ENCODE results near the gene NF1.
"Not testable (repeated sequence)": the region's sequence is repeated elsewhere in the genome, so short reads cannot be mapped to it uniquely, and the experiment has no call there.

Gene NF1

DNA sequence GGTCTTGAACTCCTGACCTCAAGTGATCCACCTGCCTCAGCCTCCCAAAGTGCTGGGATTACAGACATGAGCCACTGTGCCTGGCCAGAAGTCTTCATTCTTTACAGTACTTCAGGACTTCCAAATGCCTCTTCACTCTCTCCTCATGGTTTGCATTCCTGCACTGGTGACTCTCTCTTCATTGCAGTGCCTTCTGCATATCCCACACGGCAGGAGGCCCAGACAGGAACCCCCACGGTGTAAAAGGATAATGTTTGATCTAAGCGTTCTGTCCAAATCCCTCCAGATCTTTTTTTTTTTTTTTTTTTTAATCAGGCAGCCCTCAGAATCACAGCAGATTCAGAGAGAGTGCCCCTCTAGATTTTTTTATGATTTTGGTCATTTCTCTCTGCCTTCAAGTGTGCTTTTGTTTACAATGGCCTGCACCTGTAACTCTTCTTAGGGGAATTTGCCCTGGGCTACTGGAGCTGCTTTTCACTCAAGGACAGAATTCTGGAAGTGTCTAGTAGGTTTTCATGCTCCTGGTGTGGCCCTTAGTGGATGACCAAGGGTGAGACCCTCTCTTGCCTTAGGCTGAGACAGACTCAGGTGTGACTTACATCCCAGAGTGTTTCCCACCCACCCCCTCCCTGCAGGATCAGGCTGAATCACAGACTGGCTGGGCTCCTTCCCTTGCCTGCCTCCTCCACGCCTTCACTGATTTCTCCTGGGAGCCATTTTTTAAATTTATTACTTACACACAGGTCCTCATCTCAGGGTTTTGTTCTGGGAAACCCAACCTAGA lies 19.8 kb upstream of the NF1 start:
- no peak for DNase-seq (ENCODE audit: low read depth in 2 of 3, low spot score in 1 of 3)

DNA sequence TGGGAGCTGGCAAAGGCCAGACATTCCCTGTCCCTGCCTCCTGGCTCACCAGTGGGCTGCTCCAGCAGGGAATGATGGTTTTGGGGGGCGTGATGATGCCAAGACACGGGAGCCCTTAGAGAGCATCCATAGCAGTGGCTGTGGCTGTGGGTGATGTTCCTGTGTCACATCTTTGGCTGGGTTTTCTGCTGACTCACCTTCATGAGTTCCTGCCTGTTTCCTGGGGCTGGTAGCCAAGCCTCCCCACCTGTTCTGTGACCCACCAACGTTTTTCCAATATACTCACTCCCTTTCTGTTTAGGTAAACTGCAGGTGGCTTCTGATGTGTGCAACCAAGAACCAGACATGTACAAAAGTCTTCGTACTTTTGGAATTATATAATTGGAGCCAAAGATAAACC lies 16.5 kb upstream of the NF1 start:
- DNase-seq (ENCODE audit: low read depth in 2 of 3, low spot score in 1 of 3): no peak

DNA sequence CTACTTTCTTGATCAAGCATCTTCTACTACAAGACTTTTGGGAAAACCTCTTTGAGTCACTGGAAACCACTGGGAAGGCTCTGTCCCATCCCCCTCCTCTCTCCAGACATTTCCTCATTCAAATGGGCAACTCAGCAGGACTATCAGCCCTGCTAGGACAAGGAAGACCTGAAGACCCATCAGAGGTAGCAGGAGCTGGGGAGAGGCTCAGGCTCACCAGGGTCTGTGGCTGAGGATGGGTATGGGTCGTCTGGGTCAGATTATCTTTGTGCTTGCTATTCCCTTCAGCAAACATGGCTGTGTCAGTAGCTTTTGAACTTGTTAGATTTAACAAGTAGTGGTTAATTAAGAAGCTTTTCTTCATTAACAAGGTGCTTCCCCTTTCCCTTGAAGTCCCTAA lies 15.0 kb upstream of the NF1 start:
- DNase-seq (ENCODE audit: low read depth in 2 of 3, low spot score in 1 of 3): no peak

DNA sequence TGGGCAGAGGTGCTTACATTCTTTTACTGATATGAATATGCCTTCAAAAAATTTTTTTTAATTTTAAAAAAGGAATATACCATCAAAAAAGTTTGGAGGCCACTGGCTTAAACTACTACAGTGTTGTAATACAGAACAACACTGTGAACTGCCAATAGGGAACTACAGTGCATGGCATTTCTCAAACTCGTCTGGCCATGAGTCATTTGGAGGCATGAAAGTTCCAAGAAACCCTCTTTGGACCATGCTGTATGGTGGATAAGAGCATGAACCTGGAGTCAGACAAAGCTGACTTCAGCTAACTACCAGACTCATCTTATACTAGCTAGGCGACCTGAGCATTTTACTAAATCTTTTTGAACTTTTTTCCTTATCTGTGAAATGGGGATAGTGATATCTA lies 9.2 kb upstream of the NF1 start:
- no peak for DNase-seq (ENCODE audit: low read depth in 2 of 3, low spot score in 1 of 3)

- no peak for DNase-seq (ENCODE audit: low read depth in 2 of 3, low spot score in 1 of 3)
These were observed 5.3 kb upstream of the NF1 start for GRCh38 chr17:31089471-31089870.

GRCh38 chr17:31090650-31091049 lies 4.1 kb upstream of the NF1 start:
- DNase-seq (ENCODE audit: low read depth in 2 of 3, low spot score in 1 of 3): not testable (repeated sequence)

DNA sequence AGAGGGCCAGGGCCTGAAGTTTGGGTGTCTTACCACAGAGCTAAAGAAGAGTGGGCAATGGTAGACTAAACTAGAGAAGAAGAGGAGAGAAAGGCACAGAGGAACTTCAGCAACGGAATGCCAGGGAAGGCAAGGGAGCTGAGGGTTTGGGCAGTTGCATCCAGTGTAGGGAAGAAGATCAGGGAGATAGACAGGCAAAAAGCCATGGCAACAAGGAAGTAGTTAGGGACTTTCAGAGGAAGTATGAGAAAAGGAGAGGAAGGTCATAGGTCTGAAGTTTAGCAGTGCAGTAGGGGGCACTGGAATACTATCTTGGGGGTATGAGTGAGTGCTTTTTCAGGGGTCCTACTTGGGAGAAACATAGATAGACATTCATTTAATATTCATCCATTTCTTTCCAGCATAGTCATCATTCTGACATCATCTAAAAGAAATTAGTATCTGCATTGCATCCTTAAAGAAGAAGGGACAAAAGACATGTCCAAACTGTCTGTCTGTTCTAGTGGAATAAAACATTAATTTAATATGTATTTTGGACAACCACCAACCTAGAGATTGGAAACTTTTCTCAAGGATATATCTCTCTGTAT lies 2.2 kb upstream of the NF1 start:
- DNase-seq (ENCODE audit: low read depth in 2 of 3, low spot score in 1 of 3): no peak

DNA sequence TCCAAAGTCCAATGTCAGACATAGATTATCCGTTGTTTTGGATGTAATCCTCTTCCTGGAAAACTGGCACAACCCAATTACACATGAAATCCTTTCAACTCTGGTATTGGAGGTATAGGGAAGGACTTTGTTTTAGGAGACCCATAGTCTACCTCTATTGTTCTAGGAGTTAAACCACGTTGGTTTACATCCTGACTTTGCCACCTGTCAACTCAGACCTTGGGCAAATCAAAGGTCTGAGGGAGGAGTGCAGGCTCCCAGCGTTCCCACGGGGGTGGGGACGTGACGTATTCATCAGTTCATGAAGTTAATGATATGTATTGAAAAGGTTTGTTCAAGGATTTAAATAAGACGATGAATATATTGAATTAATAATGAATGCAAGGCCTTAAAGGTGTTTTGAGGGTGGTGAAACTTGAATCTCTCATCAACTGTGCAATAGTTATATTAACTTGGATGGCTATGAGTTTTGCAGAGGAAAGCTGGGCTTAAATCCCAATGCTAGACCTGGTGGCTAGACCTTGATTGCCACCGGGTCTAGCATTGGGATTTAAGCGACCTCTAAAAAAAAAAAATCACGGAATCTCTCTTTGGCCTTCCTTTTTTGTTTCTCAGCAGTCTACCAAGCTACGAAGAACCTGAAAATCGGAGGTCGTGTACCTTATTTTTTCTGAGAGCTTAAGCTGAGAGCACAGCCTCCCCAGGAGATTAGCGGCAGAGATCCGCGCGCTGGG lies 744 bp upstream of the NF1 start:
- no peak for DNase-seq (ENCODE audit: low read depth in 2 of 3, low spot score in 1 of 3)

DNA sequence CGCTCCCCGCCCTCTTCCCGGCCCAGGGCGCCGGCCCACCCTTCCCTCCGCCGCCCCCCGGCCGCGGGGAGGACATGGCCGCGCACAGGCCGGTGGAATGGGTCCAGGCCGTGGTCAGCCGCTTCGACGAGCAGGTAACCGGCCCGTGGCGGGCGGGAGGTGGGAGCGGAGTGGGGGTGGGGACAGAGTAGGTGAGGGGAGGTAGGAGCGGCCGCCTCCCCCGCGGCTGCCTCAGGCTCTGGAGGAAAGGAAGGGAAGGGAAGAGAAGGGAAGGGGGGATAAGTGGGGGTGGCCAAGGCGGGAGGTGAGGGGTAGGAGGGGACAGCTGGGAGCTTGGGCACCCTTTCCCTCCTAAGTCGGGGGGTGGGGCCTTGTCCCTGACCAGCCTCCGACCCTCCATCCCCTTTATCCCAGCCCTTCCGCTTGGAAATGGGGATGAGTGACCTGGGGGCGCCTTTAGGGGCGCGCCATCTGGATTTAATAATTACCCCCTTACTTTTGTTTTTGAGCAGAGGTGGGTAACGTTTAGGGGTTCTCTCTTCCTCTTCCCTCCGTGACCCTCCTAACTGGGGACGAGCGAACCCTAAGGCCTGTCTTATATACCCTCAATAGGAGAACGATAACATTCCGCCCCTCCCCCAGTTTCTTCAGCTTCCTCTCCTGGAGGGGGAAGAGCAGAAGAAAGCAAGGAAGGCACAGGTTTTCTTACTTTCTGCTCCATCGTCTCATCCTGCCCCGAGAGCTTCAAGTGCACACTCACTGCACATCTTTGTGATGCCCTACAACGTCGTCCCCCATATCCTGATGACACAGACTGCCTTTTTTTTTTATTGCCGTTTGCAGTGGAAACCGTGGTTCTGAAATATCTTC lies 694 bp downstream of the NF1 start:
- peak in 1 of 3 donors; percentile 17 for DNase-seq (ENCODE audit: low read depth in 2 of 3, low spot score in 1 of 3)

DNA sequence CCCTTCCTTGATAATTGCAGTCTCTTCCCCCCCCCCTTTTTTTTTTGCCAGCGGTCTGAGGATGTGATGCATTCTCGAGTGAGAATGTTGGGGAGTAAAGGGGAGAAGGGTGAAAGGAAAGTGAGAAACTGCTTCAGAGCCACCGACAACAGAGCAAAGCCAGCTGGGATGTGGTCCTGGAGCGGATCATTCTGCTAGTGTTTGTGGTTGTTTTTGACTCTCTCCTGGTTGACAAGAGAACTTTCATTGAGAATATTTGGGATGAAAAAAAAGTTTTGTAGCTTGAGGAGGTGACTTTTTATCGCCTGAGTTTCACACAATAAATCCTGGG lies 1.3 kb downstream of the NF1 start:
- DNase-seq (ENCODE audit: low read depth in 2 of 3, low spot score in 1 of 3): no peak

GRCh38 chr17:31099016-31099415 lies 4.2 kb downstream of the NF1 start:
- DNase-seq (ENCODE audit: low read depth in 2 of 3, low spot score in 1 of 3): no peak

DNA sequence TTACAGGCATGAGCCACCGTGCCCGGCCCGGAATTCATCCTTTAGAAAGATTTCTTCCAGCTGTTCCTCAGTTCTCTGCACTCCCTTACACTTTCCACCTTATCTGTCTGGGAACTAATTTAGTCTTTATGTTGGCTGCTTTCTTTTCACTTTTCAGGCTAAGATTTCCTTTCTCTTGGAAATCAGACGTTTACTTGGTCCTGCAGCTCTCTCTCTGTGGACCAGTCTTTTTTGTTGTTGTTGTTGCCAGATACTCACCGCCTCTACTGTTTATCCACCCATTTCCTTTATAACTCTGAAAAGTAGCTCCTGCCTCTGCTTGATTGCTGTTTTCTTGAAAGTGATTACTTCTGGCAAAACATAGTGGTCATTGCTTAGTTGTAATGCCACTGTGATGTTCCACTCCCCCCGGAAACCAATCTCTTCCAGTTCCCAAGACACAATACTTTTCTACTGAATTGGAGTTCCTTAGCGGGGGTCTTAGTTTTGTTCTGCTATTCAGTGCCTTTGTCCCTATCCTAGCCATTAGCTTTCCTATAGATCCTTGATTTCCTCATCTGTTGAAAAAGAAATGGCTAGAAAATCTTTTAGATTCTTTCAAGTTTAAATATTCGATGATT lies 6.2 kb downstream of the NF1 start:
- no peak for DNase-seq (ENCODE audit: low read depth in 2 of 3, low spot score in 1 of 3)

DNA sequence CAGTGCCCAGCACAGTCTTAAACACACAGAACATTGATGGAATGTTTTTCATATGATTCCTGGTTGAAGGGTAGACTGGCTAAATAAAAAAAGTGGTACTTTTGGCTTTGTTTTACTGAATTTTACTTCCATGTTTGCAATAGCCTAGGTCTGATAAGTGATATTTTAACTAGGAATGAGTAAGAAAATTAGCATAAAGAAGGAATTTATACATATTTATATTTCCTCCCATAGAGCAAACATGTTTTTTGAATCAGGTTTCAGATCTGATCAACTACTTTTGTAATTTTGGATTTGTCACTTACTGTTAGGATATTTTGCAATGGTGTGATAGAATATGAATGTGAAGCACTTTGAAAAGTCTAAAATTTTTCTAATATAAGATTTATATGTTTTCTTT lies 7.2 kb downstream of the NF1 start:
- DNase-seq (ENCODE audit: low read depth in 2 of 3, low spot score in 1 of 3): no peak

DNA sequence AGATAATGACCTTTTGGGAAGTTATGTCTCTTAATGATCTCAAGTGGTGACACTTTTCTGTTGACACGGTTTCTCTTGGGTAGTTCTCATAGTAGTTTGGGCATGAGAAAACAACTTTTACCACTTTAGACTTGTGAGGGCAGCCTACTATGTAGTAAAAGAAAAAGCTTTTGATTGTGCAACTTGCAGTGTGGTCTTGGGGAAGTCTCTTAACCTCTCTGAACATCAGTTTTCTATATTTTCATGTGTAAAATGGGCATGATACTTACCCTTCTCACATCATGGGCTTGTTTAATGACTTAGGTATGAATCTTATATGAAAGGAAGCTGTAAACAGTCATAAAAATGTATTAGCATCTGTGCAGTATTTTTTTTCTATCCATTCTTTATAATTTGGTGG lies 11.2 kb downstream of the NF1 start:
- DNase-seq (ENCODE audit: low read depth in 2 of 3, low spot score in 1 of 3): no peak

GRCh38 chr17:31111183-31111582 lies 16.4 kb downstream of the NF1 start:
- no peak for DNase-seq (ENCODE audit: low read depth in 2 of 3, low spot score in 1 of 3)

GRCh38 chr17:31112001-31112661 lies 17.4 kb downstream of the NF1 start:
- no peak for DNase-seq (ENCODE audit: low read depth in 2 of 3, low spot score in 1 of 3)

DNA sequence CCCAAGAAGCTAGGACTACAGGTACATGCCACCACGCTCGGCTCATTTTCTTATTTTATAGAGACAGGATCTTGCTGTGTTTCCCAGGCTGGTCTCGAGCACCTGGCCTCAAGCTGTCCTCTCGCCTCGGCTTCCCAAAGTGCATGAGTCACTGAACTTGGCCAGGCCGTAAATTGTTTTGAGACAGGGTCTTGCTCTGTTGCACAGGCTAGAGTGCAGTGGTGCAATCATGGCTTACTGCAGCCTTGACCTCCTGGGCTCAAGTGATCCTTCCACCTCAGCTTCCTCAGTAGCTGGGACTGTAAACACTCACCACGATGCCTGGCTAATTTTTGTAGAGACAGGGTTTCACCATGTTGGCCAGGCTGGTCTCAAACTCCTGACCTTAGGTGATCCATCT lies 18.6 kb downstream of the NF1 start:
- not testable (repeated sequence) for DNase-seq (ENCODE audit: low read depth in 2 of 3, low spot score in 1 of 3)

DNA sequence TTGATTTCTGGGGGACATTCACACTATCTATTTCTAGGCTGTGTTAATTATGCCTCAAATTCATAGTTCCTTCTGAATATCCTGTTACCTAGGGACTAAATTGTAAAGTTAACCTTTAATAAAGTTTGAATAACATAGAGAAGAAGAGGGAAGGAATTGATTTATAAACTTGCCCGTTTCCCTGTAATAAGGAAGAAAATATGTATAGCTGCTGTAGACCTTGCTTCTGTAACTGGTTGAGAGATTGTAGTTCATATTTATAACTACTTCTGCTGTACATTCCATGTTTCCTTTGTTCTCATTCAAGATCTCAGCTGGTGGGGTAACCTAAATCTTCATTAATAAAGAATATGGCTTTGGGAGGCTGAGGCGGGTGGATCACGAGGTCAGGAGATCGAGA lies 19.2 kb downstream of the NF1 start:
- no peak for DNase-seq (ENCODE audit: low read depth in 2 of 3, low spot score in 1 of 3)

DNA sequence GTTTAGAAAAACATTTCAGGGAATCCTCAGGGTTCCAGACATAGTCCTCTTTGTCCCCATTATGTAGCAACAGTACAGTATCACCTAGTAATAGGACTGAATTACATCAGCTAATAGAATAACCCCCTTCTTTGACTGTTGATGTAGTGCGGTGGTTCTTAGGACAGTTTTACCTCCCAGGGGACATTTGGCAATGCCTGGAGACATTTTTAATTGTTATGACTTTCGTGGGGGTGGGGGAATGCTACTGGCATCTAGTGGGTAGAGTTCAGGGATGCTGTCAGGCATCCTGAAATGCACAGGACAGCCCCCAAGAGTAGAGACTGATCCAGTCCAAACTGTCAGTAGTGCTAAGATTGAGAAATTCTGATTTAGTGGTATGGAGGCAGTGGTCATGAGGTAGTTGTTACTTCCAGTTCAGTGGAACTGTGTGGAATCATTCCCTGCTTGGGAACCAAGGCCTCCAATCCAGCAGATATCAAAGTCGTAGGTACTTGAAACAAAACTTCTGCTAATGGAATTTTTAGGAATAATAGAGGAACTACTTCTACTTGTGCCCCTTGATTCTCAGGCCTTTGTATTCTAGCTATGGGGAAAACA lies 20.3 kb downstream of the NF1 start:
- DNase-seq (ENCODE audit: low read depth in 2 of 3, low spot score in 1 of 3): no peak

- no peak for DNase-seq (ENCODE audit: low read depth in 2 of 3, low spot score in 1 of 3)
These were observed 21.4 kb downstream of the NF1 start for GRCh38 chr17:31116167-31116566.
